ENCODE data around the gene RNF10.

The RNF10 gene

DNA sequence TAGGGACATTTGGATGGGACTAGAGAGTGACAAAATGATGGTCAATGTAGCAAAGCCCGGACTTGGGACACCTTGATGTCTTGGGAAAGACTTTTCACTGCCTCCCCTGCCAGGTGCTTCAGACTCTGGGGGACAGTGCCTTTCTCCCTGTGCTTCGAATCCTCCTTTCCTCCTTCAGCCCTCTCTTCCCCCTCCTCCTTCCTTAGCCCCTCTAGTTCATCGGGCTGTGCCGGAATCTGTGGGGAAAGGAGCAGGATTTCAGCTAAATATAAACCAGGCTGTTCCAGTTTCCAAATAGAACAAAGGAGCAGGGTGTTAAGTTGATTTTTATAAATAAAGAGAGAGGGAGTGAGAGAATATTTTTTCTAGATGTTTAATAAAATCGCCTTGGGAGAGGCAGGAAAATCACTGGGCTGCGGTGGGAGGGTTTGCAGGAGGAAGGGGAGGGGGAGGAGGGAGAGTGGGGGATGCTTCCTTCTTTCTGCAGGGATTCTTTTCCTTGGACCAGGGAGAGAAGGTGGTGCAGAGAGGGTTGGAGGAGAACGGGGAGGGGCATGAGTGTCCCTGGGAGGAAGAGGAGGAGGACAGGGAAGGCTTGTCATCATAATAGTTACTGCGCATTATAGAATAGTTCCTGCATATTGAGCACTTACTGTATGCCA lies 84.9 kb downstream of the RNF10 start:
- no peak for DNase-seq

- no peak for DNase-seq
Measured at GRCh38 chr12:120620624-120621023, 86.5 kb downstream of the RNF10 start.

DNA sequence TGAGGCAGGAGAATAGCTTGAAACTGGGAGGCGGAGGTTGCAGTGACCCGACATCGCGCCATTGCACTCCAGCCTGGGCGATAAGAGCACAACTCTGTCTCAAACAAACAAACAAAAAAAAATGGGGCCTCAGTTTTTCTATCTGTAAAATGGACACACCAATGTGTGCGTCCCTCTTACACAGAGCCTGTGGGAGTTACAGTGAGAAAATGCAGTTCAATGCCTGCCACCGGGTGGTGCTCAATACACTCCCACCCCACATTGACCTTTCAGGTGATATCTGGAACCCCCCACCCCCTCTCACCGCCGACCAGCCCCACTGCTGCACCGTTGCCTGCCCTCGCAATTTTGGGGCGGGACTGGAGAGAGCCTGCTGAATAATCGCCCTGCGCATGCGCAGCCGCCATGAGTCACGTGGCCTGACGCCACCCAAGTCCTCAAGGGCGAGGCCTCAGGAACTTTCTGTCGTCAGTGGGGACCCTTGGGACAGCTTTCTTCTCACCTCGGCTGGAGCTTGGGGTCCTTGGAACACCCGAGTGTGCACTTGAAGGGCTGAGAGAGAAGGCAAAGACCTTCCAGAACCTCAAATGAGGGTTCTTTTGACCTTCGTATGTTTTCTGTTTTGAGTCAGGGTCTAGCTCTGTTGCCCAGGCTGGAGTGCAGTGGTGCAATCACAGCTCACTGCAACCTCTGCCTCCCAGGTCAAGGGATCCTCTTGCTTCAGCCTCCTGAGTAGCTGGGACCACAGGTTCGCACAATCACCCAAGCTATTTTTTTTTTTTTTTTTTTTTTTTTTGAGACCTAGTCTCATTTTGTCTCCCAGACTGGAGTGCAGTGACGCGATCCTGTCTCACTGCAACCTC lies 91.6 kb downstream of the RNF10 start:
- no peak for DNase-seq
